D341Med (cell line): ENCODE results near the gene DRAM2.
"Not testable (repeated sequence)": the region's sequence is repeated elsewhere in the genome, so short reads cannot be mapped to it uniquely, and the experiment has no call there.

Source experiments
- DNase-seq: peaks from one replicate; pipeline ENCODE4 v3.0.0; 2012; ENCODE audit warnings: low spot score

The DRAM2 gene

GRCh38 chr1:111142356-111142975 is 2.6 kb upstream of the DRAM2 start:
- peak; percentile 29 for DNase-seq

- no peak for DNase-seq
Observed at GRCh38 chr1:111141245-111142220, 1.6 kb upstream of the DRAM2 start.

GRCh38 chr1:111140680-111140967 is 731 bp upstream of the DRAM2 start:
- no peak for DNase-seq

- peak; percentile 83 for DNase-seq
Observed at GRCh38 chr1:111139324-111139955, 453 bp downstream of the DRAM2 start.

GRCh38 chr1:111133866-111134265 is 6.0 kb downstream of the DRAM2 start:
- no peak for DNase-seq

- no peak for DNase-seq
Observed at GRCh38 chr1:111131693-111132092, 8.2 kb downstream of the DRAM2 start.

GRCh38 chr1:111129376-111129775 is 10.5 kb downstream of the DRAM2 start:
- DNase-seq: no peak

- no peak for DNase-seq
Observed at GRCh38 chr1:111127923-111128643, 11.8 kb downstream of the DRAM2 start.

GRCh38 chr1:111126354-111126753 is 13.5 kb downstream of the DRAM2 start:
- DNase-seq: no peak

- no peak for DNase-seq
Observed at GRCh38 chr1:111116496-111116895, 23.4 kb downstream of the DRAM2 start.

- DNase-seq: no peak
Observed at GRCh38 chr1:111110197-111110899, 29.5 kb downstream of the DRAM2 start.

GRCh38 chr1:111104981-111105380 is 34.9 kb downstream of the DRAM2 start:
- DNase-seq: no peak

- no peak for DNase-seq
Observed at GRCh38 chr1:111101854-111102642, 37.8 kb downstream of the DRAM2 start.

GRCh38 chr1:111099289-111099688 is 40.6 kb downstream of the DRAM2 start:
- no peak for DNase-seq

- no peak for DNase-seq
Observed at GRCh38 chr1:111097356-111098099, 42.4 kb downstream of the DRAM2 start.

GRCh38 chr1:111095421-111095820 is 44.5 kb downstream of the DRAM2 start:
- not testable (repeated sequence) for DNase-seq

- no peak for DNase-seq
Observed at GRCh38 chr1:111089638-111090037, 50.3 kb downstream of the DRAM2 start.

GRCh38 chr1:111085676-111086075 is 54.2 kb downstream of the DRAM2 start:
- no peak for DNase-seq

- DNase-seq: no peak
Observed at GRCh38 chr1:111084999-111085398, 54.9 kb downstream of the DRAM2 start.
